ENCODE results near the gene TBC1D3I.
"Not testable (repeated sequence)": the region's sequence is repeated elsewhere in the genome, so short reads cannot be mapped to it uniquely, and the experiment has no call there.

- TF ChIP-seq EZH2phosphoT487 (IDR thresholded peaks at IDR 0.05; ENCODE audit: insufficient read depth, low read depth); EZH2 (IDR thresholded peaks at IDR 0.05; ENCODE audit: insufficient read depth, poor library complexity, severe bottlenecking): not testable (repeated sequence)
Measured at GRCh38 chr17:36220737-36221580, 43.4 kb downstream of the TBC1D3I start.

All from GM23248 (cell line).